Spleen (tissue), 11 donors: ENCODE measurements around the gene TENM3. TPM values are rescaled to one million over a fixed set of nuclear protein-coding genes. Genes with fewer than 3 reads are reported as not detected.

Source experiments
- DNase-seq: peaks from one replicate; pipeline ENCODE4 v3.0.0-alpha.2; 2020
- H3K27ac ChIP-seq, 8 donors: fragments of 200-600 bp; sonication (generic) in 7 of 8; 1 replicate in 4 of 8; 2 replicates in 4 of 8; pipeline versions ENCODE4 v1.5.0 to v1.8.0; 2016 to 2021; ENCODE audit warnings: inconsistent platforms in 4 of 8, mild to moderate bottlenecking in 4 of 8, moderate library complexity in 1 of 8
- H3K27me3 ChIP-seq, 7 donors: fragments of 200-600 bp; sonication (generic) in 6 of 7; replicated peaks in 1 of 7; 1 replicate in 4 of 7; 2 replicates in 3 of 7; pipeline versions ENCODE4 v1.5.0 to v1.8.0; 2016 to 2021; ENCODE audit warnings: inconsistent platforms in 3 of 7, mild to moderate bottlenecking in 1 of 7
- H3K36me3 ChIP-seq, 6 donors: fragments of 200-600 bp; sonication (generic) in 5 of 6; 1 replicate in 4 of 6; 2 replicates in 2 of 6; pipeline versions ENCODE4 v1.5.0 to v1.8.0; 2016 to 2021; ENCODE audit warnings: inconsistent platforms in 2 of 6
- H3K4me1 ChIP-seq, 6 donors: fragments of 200-600 bp; sonication (generic) in 5 of 6; 1 replicate in 3 of 6; 2 replicates in 3 of 6; pipeline versions ENCODE4 v1.5.0 to v1.8.0; 2016 to 2021; ENCODE audit warnings: inconsistent platforms in 3 of 6
- H3K4me3 ChIP-seq, 8 donors: fragments of 200-600 bp; sonication (generic) in 7 of 8; 1 replicate in 4 of 8; 2 replicates in 4 of 8; pipeline versions ENCODE4 v1.5.0 to v1.8.0; 2016 to 2021; ENCODE audit warnings: inconsistent platforms in 4 of 8, mild to moderate bottlenecking in 4 of 8, moderate library complexity in 2 of 8
- H3K9me3 ChIP-seq, 8 donors: fragments of 200-600 bp; sonication (generic) in 7 of 8; 1 replicate in 4 of 8; 2 replicates in 4 of 8; pipeline versions ENCODE4 v1.5.0 to v1.8.0; 2016 to 2021; ENCODE audit warnings: inconsistent platforms in 4 of 8
- POLR2A ChIP-seq, 3 donors: fragments of 450-650 bp; IDR thresholded peaks; one replicate each; pipeline ENCODE4 v1.5.1; 2017; ENCODE audit warnings: antibody characterized with exemption in 3 of 3, mild to moderate bottlenecking in 1 of 3
- POLR2AphosphoS5 ChIP-seq, 3 donors: sonication (generic); formaldehyde crosslinking; IDR thresholded peaks; one replicate each; pipeline ENCODE4 v1.5.1; 2017; ENCODE audit warnings: antibody characterized with exemption in 3 of 3
- WGBS, 5 donors: extraction: QIAGEN DNeasy Blood & Tissue Kit in 3 of 5; methylation state at CpG; one replicate each; pipeline versions ENCODE4 v1.1.5 to v1.1.7; 2013 to 2018; 5-methylcytosine and 5-hydroxymethylcytosine counted together
- intact Hi-C: fragments of 100-400 bp; cut with DNase I; formaldehyde crosslinking; loops from one replicate; pipeline ENCODE4 v1.15.0; 2023; ENCODE audit warnings: low total_unique reads
- polyA plus RNA-seq, 3 donors: library from polyadenylated mRNA; stranded (reverse); fragments of 200-250 nt; gene quantifications; one replicate each; pipeline ENCODE4 v1.2.1, GENCODE V29; 2013
- total RNA-seq, 7 donors: library from RNA; depleted of rRNA in 3 of 7; stranded (reverse); fragments of >200 nt in 3 of 7; fragmentation: NEBNext Ultra II Directional in 4 of 7; extraction: Animal tissue kit (Norgen Biotek cat#: 25700) in 4 of 7; gene quantifications; one replicate each; pipeline versions ENCODE4 v1.1.0 to v1.2.1, GENCODE V29; 2016 to 2021
- TF ChIP-seq, protein P1 (sequence below), 11 experiments: fragments of 200-600 bp in 7 of 11; fragments of 450-650 bp in 4 of 11; sonication (generic) in 4 of 11; IDR thresholded peaks in 8 of 11; conservative IDR thresholded peaks in 3 of 11; 1 replicate in 7 of 11; 2 replicates in 4 of 11; pipeline versions ENCODE4 v1.4.0 to v1.8.0; 2016 to 2021; ENCODE audit warnings: antibody characterized with exemption in 11 of 11, inconsistent platforms in 4 of 11, mild to moderate bottlenecking in 1 of 11
- donor health status: healthy with polysubstance abuse.
- donor health status: DM: no; HTN: no; CAD: no; lungs with moderate emphysema.
- donor health status: DM: no; HTN: no; CAD: no.
- donor health status: Bipolar disorder and iron deficiency.
- donor health status: healthy.
- donor health status: DM: no; HTN: no; CAD: no.
- donor health status: DM: yes; HTN: yes; CAD: no.

Gene TENM3
- total and polyA plus RNA-seq, 10 donors = 0.37 to 45.6 (median 17.7) TPM

DNA sequence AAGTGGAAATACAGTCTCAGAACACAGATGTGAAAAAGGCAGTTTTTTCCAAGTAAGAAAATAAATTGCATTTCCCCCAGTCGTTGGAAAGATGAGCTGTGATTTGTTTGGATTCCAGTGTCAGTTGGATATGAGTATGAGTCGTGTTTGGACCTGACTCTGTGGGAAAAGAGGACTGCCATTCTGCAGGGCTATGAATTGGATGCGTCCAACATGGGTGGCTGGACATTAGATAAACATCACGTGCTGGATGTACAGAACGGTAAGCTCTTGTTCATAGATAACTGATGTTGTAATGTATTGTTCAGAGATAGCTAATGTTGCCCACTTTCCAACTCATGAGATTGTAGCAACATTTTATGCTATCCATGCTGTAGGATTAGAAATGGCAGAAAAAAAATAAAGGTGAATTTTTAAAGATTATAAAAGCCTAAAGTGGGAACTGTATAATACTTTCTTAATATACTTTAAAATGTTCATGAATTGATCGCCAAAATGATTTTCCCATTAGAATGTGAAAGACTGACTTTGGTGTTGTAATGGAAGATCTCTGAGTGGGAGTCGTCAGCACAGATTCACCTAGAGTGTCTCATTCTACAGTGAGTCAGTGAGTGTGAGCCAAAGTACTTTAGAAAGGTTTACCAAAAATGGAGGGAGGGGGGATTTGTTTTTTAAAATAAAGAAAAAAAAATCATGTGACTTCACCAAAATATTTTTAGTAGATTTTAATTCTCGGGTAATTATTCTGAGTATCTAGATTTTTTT, 495.3 kb downstream of the TENM3 start:
- DNase-seq = no peak
- 76 to 86% (median 82%) methylated on average over 8 of the region's 8 CpGs for WGBS, 5 donors

DNA sequence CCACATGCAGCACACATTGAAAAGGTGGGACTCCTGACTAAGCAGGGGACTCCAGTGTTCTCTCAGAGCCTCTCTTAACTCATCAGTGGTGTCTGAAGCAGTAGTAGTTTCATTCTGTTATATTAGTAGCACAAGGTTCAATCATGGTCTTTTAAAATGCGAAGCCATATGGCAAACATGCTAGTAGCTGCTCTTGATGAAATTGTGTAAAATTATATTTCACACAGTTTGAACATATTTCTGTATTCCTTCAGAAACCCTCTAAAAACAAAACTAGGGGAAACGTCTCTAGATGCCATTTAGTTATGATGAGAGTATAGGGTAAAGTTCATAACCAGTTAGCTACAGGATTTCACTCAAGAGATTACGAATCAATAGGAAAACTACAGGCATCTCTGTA, 497.1 kb downstream of the TENM3 start:
- Histone ChIP-seq H3K4me3 (no peak overlapping the region), H3K27me3 (no peaks in the 10 kb centered on the region), H3K9me3 (no peaks in the 10 kb centered on the region), H3K36me3 (no peaks in the 10 kb centered on the region), H3K27ac (no peak overlapping the region), H3K4me1 (no peaks in the 10 kb centered on the region)
- no peak for DNase-seq
- intact Hi-C loops = no loop called here
- TF ChIP-seq POLR2A (IDR thresholded peaks at IDR 0.05) (no peak), POLR2AphosphoS5 (IDR thresholded peaks at IDR 0.05) (no peak)
- TF ChIP-seq, protein P1, sequence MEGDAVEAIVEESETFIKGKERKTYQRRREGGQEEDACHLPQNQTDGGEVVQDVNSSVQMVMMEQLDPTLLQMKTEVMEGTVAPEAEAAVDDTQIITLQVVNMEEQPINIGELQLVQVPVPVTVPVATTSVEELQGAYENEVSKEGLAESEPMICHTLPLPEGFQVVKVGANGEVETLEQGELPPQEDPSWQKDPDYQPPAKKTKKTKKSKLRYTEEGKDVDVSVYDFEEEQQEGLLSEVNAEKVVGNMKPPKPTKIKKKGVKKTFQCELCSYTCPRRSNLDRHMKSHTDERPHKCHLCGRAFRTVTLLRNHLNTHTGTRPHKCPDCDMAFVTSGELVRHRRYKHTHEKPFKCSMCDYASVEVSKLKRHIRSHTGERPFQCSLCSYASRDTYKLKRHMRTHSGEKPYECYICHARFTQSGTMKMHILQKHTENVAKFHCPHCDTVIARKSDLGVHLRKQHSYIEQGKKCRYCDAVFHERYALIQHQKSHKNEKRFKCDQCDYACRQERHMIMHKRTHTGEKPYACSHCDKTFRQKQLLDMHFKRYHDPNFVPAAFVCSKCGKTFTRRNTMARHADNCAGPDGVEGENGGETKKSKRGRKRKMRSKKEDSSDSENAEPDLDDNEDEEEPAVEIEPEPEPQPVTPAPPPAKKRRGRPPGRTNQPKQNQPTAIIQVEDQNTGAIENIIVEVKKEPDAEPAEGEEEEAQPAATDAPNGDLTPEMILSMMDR (IDR thresholded peaks at IDR 0.05 in 8 of 11, conservative IDR thresholded peaks at IDR 0.05 in 3 of 11) = no peak
- WGBS, 5 donors = 78 to 89% (median 86%) methylated on average over 3 of the region's 3 CpGs

More for the DNA sequence above, 495.3 kb downstream of the TENM3 start:
- TF ChIP-seq POLR2AphosphoS5 (IDR thresholded peaks at IDR 0.05) = no peak
- TF ChIP-seq, protein P1 (IDR thresholded peaks at IDR 0.05 in 8 of 11, conservative IDR thresholded peaks at IDR 0.05 in 3 of 11) = no peak
- TF ChIP-seq POLR2A (IDR thresholded peaks at IDR 0.05) = no peak
- Histone ChIP-seq H3K4me3 (no peak overlapping the region), H3K4me1 (no peaks in the 10 kb centered on the region), H3K36me3 (no peaks in the 10 kb centered on the region), H3K27me3 (no peaks in the 10 kb centered on the region), H3K9me3 (no peaks in the 10 kb centered on the region), H3K27ac (no peak overlapping the region)
- intact Hi-C loops = no loop called here

DNA sequence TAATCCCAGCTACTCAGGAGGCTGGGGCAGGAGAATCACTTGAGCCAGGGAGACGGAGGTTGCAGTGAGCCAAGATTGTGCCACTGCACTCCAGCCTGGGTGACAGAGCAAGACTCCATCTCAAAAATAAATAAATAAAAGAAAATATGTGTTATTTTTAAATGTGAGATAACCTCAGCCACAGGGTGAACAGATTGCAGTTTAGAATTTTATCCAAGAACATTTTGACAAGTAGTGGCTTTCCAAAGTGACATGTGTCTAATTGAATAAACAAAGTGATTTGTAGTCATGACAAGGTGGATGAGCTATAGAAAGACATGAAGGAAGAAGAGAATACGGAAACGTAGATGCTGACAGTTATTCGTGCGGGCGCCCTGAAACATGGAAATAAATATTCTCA, 497.9 kb downstream of the TENM3 start:
- no peaks in the 10 kb centered on the region for H3K9me3 ChIP-seq
- intact Hi-C loops = no loop called here
- 93 to 98% (median 96%) methylated on average over 6 of the region's 6 CpGs for WGBS, 5 donors
- H3K36me3 ChIP-seq = no peaks in the 10 kb centered on the region
- DNase-seq = no peak
- no peak for TF ChIP-seq POLR2AphosphoS5 (IDR thresholded peaks at IDR 0.05)
- TF ChIP-seq, protein P1 (IDR thresholded peaks at IDR 0.05 in 8 of 11, conservative IDR thresholded peaks at IDR 0.05 in 3 of 11) = no peak
- TF ChIP-seq POLR2A (IDR thresholded peaks at IDR 0.05) = no peak
- H3K4me1 ChIP-seq = no peaks in the 10 kb centered on the region
- no peak overlapping the region for H3K4me3 ChIP-seq
- no peak overlapping the region for H3K27ac ChIP-seq
- no peaks in the 10 kb centered on the region for H3K27me3 ChIP-seq

DNA sequence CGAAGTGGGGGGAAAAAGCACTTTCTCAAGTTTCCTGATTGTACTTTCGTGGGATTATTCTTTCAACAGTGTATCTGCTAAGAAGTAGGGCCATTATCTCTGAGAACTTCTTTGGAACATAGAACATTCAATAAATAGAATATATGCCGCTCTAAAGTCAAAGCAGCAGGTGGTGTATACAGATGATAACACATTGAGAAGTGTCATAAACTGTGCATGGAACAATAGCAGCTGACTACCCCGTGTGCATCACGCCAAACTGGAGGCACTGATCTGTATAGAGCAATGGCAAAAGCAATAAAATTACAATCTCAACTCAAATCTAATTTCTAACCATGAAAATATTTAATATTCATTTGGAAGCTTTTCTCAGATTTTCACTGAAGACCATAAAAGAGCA, 498.7 kb downstream of the TENM3 start:
- intact Hi-C loops = no loop called here
- Histone ChIP-seq H3K4me1 (no peaks in the 10 kb centered on the region), H3K27ac (no peak overlapping the region), H3K36me3 (no peaks in the 10 kb centered on the region), H3K27me3 (no peaks in the 10 kb centered on the region), H3K9me3 (no peaks in the 10 kb centered on the region), H3K4me3 (no peak overlapping the region)
- TF ChIP-seq, protein P1 (IDR thresholded peaks at IDR 0.05 in 8 of 11, conservative IDR thresholded peaks at IDR 0.05 in 3 of 11) = no peak
- no peak for DNase-seq
- WGBS, 5 donors = 80 to 92% (median 87%) methylated on average over 5 of the region's 5 CpGs
